ENCODE data around the gene CTAGE8. TPM values are rescaled to one million over a fixed set of nuclear protein-coding genes. Genes with fewer than 3 reads are reported as not detected.
"Not testable (repeated sequence)": the region's sequence is repeated elsewhere in the genome, so short reads cannot be mapped to it uniquely, and the experiment has no call there.

Gene CTAGE8, protein sequence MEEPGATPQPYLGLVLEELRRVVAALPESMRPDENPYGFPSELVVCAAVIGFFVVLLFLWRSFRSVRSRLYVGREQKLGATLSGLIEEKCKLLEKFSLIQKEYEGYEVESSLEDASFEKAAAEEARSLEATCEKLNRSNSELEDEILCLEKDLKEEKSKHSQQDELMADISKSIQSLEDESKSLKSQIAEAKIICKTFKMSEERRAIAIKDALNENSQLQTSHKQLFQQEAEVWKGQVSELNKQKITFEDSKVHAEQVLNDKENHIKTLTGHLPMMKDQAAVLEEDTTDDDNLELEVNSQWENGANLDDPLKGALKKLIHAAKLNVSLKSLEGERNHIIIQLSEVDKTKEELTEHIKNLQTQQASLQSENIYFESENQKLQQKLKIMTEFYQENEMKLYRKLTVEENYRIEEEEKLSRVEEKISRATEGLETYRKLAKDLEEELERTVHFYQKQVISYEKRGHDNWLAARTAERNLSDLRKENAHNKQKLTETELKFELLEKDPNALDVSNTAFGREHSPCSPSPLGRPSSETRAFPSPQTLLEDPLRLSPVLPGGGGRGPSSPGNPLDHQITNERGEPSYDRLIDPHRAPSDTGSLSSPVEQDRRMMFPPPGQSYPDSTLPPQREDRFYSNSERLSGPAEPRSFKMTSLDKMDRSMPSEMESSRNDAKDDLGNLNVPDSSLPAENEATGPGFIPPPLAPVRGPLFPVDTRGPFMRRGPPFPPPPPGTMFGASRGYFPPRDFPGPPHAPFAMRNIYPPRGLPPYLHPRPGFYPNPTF
- polyA plus RNA-seq (2013, experiment 1 of 2), result not detected
- polyA plus RNA-seq (2013, experiment 2 of 2), result not detected

GRCh38 chr7:144269188-144269587 lies at the start of gene CTAGE8:
TSS of gene CTAGE8 (minus strand) at chr7:144269288. CDS start at chr7:144269250, 38 bp downstream.
- not testable (repeated sequence) for H2BK12ac ChIP-seq (ENCODE audit: low read length); H3K27ac ChIP-seq (replicated peaks; ENCODE audit: low read length); H3K4me2 ChIP-seq (ENCODE audit: insufficient read depth, low read length, poor library complexity, severe bottlenecking); H3K14ac ChIP-seq (ENCODE audit: low read length); H3K4me1 ChIP-seq (ENCODE audit: control insufficient read depth in 2 of 2, insufficient read depth in 1 of 2, low read depth in 1 of 2, low read length in 2 of 2); H2BK120ac ChIP-seq (ENCODE audit: low read depth, low read length); H3K18ac ChIP-seq (ENCODE audit: low read length); H3K4ac ChIP-seq (ENCODE audit: low read length); H4K8ac ChIP-seq (ENCODE audit: low read depth, low read length); H2AK5ac ChIP-seq (ENCODE audit: low read depth, low read length); H3K9ac ChIP-seq (ENCODE audit: low read depth, low read length, poor library complexity); H3K4me3 ChIP-seq (ENCODE audit: low read length in 2 of 2); H4K91ac ChIP-seq (ENCODE audit: low read depth, low read length, poor library complexity); H3K23ac ChIP-seq (ENCODE audit: low read depth, low read length, poor library complexity); H3K27me3 ChIP-seq (ENCODE audit: control insufficient read depth in 3 of 3, insufficient read depth in 3 of 3, low read depth in 1 of 3, low read length in 3 of 3); DNase-seq (ENCODE audit: low spot score); H3K9me3 ChIP-seq (replicated peaks in 1 of 2; ENCODE audit: control insufficient read depth in 2 of 2, insufficient read depth in 1 of 2, low read depth in 1 of 2, low read length in 2 of 2); H2BK5ac ChIP-seq (ENCODE audit: low read length); H3K79me1 ChIP-seq (ENCODE audit: low read depth, low read length); H2BK15ac ChIP-seq (ENCODE audit: low read length); H3K36me3 ChIP-seq (replicated peaks in 1 of 2; ENCODE audit: control insufficient read depth in 2 of 2, insufficient read depth in 2 of 2, low read length in 2 of 2); H2AFZ ChIP-seq (ENCODE audit: low read length)
- no CpG with 5 or more reads among the region's 19 CpGs for WGBS, 2 donors (ENCODE audit: extremely low coverage in 2 of 2, insufficient read length in 2 of 2, insufficient replicate concordance in 1 of 2)

- H2AK5ac ChIP-seq (ENCODE audit: low read depth, low read length); H3K36me3 ChIP-seq (replicated peaks in 1 of 2; ENCODE audit: control insufficient read depth in 2 of 2, insufficient read depth in 2 of 2, low read length in 2 of 2); H2BK15ac ChIP-seq (ENCODE audit: low read length); H3K4me2 ChIP-seq (ENCODE audit: insufficient read depth, low read length, poor library complexity, severe bottlenecking); H3K18ac ChIP-seq (ENCODE audit: low read length); H3K27me3 ChIP-seq (ENCODE audit: control insufficient read depth in 3 of 3, insufficient read depth in 3 of 3, low read depth in 1 of 3, low read length in 3 of 3); H4K8ac ChIP-seq (ENCODE audit: low read depth, low read length); H2BK12ac ChIP-seq (ENCODE audit: low read length); H3K9me3 ChIP-seq (replicated peaks in 1 of 2; ENCODE audit: control insufficient read depth in 2 of 2, insufficient read depth in 1 of 2, low read depth in 1 of 2, low read length in 2 of 2); H3K23ac ChIP-seq (ENCODE audit: low read depth, low read length, poor library complexity); H2AFZ ChIP-seq (ENCODE audit: low read length); DNase-seq (ENCODE audit: low spot score); H3K4ac ChIP-seq (ENCODE audit: low read length); H4K91ac ChIP-seq (ENCODE audit: low read depth, low read length, poor library complexity); H3K79me1 ChIP-seq (ENCODE audit: low read depth, low read length); H3K9ac ChIP-seq (ENCODE audit: low read depth, low read length, poor library complexity); H3K27ac ChIP-seq (replicated peaks; ENCODE audit: low read length); H2BK120ac ChIP-seq (ENCODE audit: low read depth, low read length); H2BK5ac ChIP-seq (ENCODE audit: low read length); H3K4me3 ChIP-seq (ENCODE audit: low read length in 2 of 2); H3K4me1 ChIP-seq (ENCODE audit: control insufficient read depth in 2 of 2, insufficient read depth in 1 of 2, low read depth in 1 of 2, low read length in 2 of 2); H3K14ac ChIP-seq (ENCODE audit: low read length): not testable (repeated sequence)
- WGBS, 2 donors (ENCODE audit: extremely low coverage in 2 of 2, insufficient read length in 2 of 2, insufficient replicate concordance in 1 of 2), result no CpG with 5 or more reads among the region's 1 CpG
Measured at GRCh38 chr7:144317537-144317936, 48.4 kb upstream of the CTAGE8 start.

DNA sequence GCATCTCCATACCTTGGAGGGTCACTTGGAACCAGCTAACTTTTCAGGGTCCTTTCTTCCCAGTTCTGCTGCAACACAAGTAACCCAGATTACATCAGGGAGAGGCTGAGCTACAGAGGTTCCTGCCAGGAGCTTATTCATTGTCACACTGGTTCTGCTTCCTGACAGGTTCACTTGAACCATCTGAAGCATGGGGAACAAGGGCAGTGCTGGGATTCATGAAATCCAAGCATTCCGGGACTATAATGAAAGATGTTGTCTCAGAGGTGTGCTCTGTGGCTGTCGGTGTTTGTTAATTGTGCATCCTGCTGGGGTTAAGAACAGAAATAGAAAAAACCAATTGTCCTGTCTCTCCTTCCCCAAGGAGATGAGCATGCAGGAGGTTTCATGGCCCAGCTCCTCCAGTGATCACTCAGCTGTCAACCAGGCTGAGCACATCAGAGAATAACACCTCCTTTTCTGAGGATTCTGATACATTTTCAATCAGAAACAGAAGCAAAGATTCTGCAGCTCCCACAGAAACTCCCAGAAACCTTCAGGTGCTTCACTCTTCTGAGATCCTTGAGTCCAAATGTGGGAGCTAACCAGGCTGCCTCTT lies 42.9 kb upstream of the CTAGE8 start, which contains the start of gene OR2A1:
OR2A1 (plus strand) TSS at position 548 of the 598 bp plus-strand sequence. CDS start 5,706 bp downstream, outside the sequence.
- H2BK5ac ChIP-seq (ENCODE audit: low read length); H3K4ac ChIP-seq (ENCODE audit: low read length); H2AK5ac ChIP-seq (ENCODE audit: low read depth, low read length); H3K4me1 ChIP-seq (ENCODE audit: control insufficient read depth in 2 of 2, insufficient read depth in 1 of 2, low read depth in 1 of 2, low read length in 2 of 2); H3K27ac ChIP-seq (replicated peaks; ENCODE audit: low read length); H3K4me2 ChIP-seq (ENCODE audit: insufficient read depth, low read length, poor library complexity, severe bottlenecking); DNase-seq (ENCODE audit: low spot score); H2BK120ac ChIP-seq (ENCODE audit: low read depth, low read length); H3K27me3 ChIP-seq (ENCODE audit: control insufficient read depth in 3 of 3, insufficient read depth in 3 of 3, low read depth in 1 of 3, low read length in 3 of 3); H3K23ac ChIP-seq (ENCODE audit: low read depth, low read length, poor library complexity); H2BK15ac ChIP-seq (ENCODE audit: low read length); H4K91ac ChIP-seq (ENCODE audit: low read depth, low read length, poor library complexity); H3K79me1 ChIP-seq (ENCODE audit: low read depth, low read length); H3K18ac ChIP-seq (ENCODE audit: low read length); H3K36me3 ChIP-seq (replicated peaks in 1 of 2; ENCODE audit: control insufficient read depth in 2 of 2, insufficient read depth in 2 of 2, low read length in 2 of 2); H4K8ac ChIP-seq (ENCODE audit: low read depth, low read length); H3K9ac ChIP-seq (ENCODE audit: low read depth, low read length, poor library complexity); H2AFZ ChIP-seq (ENCODE audit: low read length); H2BK12ac ChIP-seq (ENCODE audit: low read length); H3K4me3 ChIP-seq (ENCODE audit: low read length in 2 of 2); H3K9me3 ChIP-seq (replicated peaks in 1 of 2; ENCODE audit: control insufficient read depth in 2 of 2, insufficient read depth in 1 of 2, low read depth in 1 of 2, low read length in 2 of 2); H3K14ac ChIP-seq (ENCODE audit: low read length): not testable (repeated sequence)
- WGBS, 2 donors (ENCODE audit: extremely low coverage in 2 of 2, insufficient read length in 2 of 2, insufficient replicate concordance in 1 of 2), result no CpG with 5 or more reads among the region's 2 CpGs

- H3K4me3 ChIP-seq (ENCODE audit: low read length in 2 of 2); H2BK12ac ChIP-seq (ENCODE audit: low read length); H3K27me3 ChIP-seq (ENCODE audit: control insufficient read depth in 3 of 3, insufficient read depth in 3 of 3, low read depth in 1 of 3, low read length in 3 of 3); H3K4ac ChIP-seq (ENCODE audit: low read length); H2AFZ ChIP-seq (ENCODE audit: low read length); H3K9ac ChIP-seq (ENCODE audit: low read depth, low read length, poor library complexity); H2BK120ac ChIP-seq (ENCODE audit: low read depth, low read length); H3K23ac ChIP-seq (ENCODE audit: low read depth, low read length, poor library complexity); H3K4me2 ChIP-seq (ENCODE audit: insufficient read depth, low read length, poor library complexity, severe bottlenecking); H3K4me1 ChIP-seq (ENCODE audit: control insufficient read depth in 2 of 2, insufficient read depth in 1 of 2, low read depth in 1 of 2, low read length in 2 of 2); H3K9me3 ChIP-seq (replicated peaks in 1 of 2; ENCODE audit: control insufficient read depth in 2 of 2, insufficient read depth in 1 of 2, low read depth in 1 of 2, low read length in 2 of 2); H2BK5ac ChIP-seq (ENCODE audit: low read length); H4K91ac ChIP-seq (ENCODE audit: low read depth, low read length, poor library complexity); H3K36me3 ChIP-seq (replicated peaks in 1 of 2; ENCODE audit: control insufficient read depth in 2 of 2, insufficient read depth in 2 of 2, low read length in 2 of 2); H4K8ac ChIP-seq (ENCODE audit: low read depth, low read length); H3K14ac ChIP-seq (ENCODE audit: low read length); DNase-seq (ENCODE audit: low spot score); H3K27ac ChIP-seq (replicated peaks; ENCODE audit: low read length); H2BK15ac ChIP-seq (ENCODE audit: low read length); H2AK5ac ChIP-seq (ENCODE audit: low read depth, low read length); H3K18ac ChIP-seq (ENCODE audit: low read length); H3K79me1 ChIP-seq (ENCODE audit: low read depth, low read length): not testable (repeated sequence)
- WGBS, 2 donors (ENCODE audit: extremely low coverage in 2 of 2, insufficient read length in 2 of 2, insufficient replicate concordance in 1 of 2), result no CpG with 5 or more reads among the region's 2 CpGs
Measured at GRCh38 chr7:144311218-144311617, 42.1 kb upstream of the CTAGE8 start.
